OCI-LY7 (cell line): ENCODE results near the gene TMTC2. TPM values are rescaled to one million over a fixed set of nuclear protein-coding genes. Genes with fewer than 3 reads are reported as not detected.

Experiments
- BruUV-seq: library from RNA; stranded (reverse); fragments of 400-500 nt; replicated peaks from 2 replicates; lab custom pipeline; 2021; lab: Mats Ljungman, UMichigan
- CTCF ChIA-PET: fragments of 300-600 bp; sonication (Branson Sonifier 250); formaldehyde crosslinking; loops from one replicate; lab custom pipeline; 2022; ENCODE audit warnings: antibody characterized with exemption; ENCODE audit not compliant: unreplicated experiment; lab: Charles Lee
- POLR2A ChIA-PET: fragments of 300-600 bp; sonication (Branson Sonifier 250); formaldehyde crosslinking; loops from one replicate; lab custom pipeline; 2022; ENCODE audit warnings: antibody characterized with exemption; lab: Charles Lee
- DNase-seq: peaks from one replicate; pipeline ENCODE4 v3.0.0-alpha.2; 2015; ENCODE audit warnings: low spot score
- H2AFZ ChIP-seq: fragments of 200-600 bp; sonication (generic), shearing (Covaris generic); 2 replicates; pipeline ENCODE4 v1.6.1; 2014; ENCODE audit warnings: mild to moderate bottlenecking, antibody characterized with exemption, low read length, moderate library complexity
- H3K27ac ChIP-seq: fragments of 200-600 bp; sonication (generic); 2 replicates; pipeline ENCODE4 v1.5.1; 2014; ENCODE audit warnings: mixed run types, low read depth, mild to moderate bottlenecking, moderate library complexity, low read length, inconsistent platforms; ENCODE audit not compliant: poor library complexity, severe bottlenecking
- H3K36me3 ChIP-seq: fragments of 200-600 bp; sonication (generic); 2 replicates; pipeline ENCODE4 v1.6.1; 2014; ENCODE audit warnings: mild to moderate bottlenecking, antibody characterized with exemption, low read length, moderate library complexity, mixed read lengths; ENCODE audit not compliant: insufficient read depth
- H3K4me1 ChIP-seq: fragments of 200-600 bp; sonication (generic); 2 replicates; pipeline ENCODE4 v1.5.1; 2014; ENCODE audit warnings: mild to moderate bottlenecking, low read length; ENCODE audit not compliant: insufficient read depth, poor library complexity, severe bottlenecking
- H3K4me2 ChIP-seq: fragments of 200-600 bp; sonication (generic); 2 replicates; pipeline ENCODE4 v1.6.1; 2014; ENCODE audit warnings: mild to moderate bottlenecking, low read length
- H3K4me3 ChIP-seq: fragments of 200-600 bp; sonication (generic); 2 replicates; pipeline ENCODE4 v1.5.1; 2014; ENCODE audit warnings: mild to moderate bottlenecking, low read depth, low read length; ENCODE audit not compliant: poor library complexity, severe bottlenecking
- H3K79me2 ChIP-seq: fragments of 200-600 bp; sonication (generic); 2 replicates; pipeline ENCODE4 v1.6.1; 2016; ENCODE audit warnings: low read depth, mild to moderate bottlenecking, low read length, moderate library complexity, mixed read lengths; ENCODE audit not compliant: insufficient read depth
- H3K9me2 ChIP-seq: fragments of 200-600 bp; sonication (generic); 2 replicates; pipeline ENCODE4 v1.6.1; 2016; ENCODE audit warnings: mild to moderate bottlenecking, low read length, mixed read lengths; ENCODE audit not compliant: insufficient read depth
- H3K9me3 ChIP-seq: fragments of 200-600 bp; sonication (generic); 2 replicates; pipeline ENCODE4 v1.6.1; 2014; ENCODE audit warnings: mild to moderate bottlenecking, mixed run types, low read length, mixed read lengths
- H4K20me1 ChIP-seq: fragments of 200-600 bp; sonication (generic); 2 replicates; pipeline ENCODE4 v1.6.1; 2014; ENCODE audit warnings: mild to moderate bottlenecking, antibody characterized with exemption, low read length, moderate library complexity, mixed read lengths; ENCODE audit not compliant: insufficient read depth
- EZH2phosphoT487 ChIP-seq: fragments of 200-600 bp; sonication (generic); IDR thresholded peaks from 2 replicates; pipeline ENCODE4 v1.6.1; 2018; ENCODE audit warnings: low read depth, borderline replicate concordance, mild to moderate bottlenecking, mixed run types, antibody characterized with exemption, low read length, moderate library complexity, mixed read lengths
- intact Hi-C: fragments of 100-400 bp; cut with micrococcal nuclease; formaldehyde crosslinking; loops from one replicate; pipeline ENCODE4 v1.10.0; 2022; ENCODE audit not compliant: unreplicated experiment
- total RNA-seq, 2 experiments: library from RNA; depleted of rRNA in 1 of 2; stranded (reverse); fragments of >200 nt in 1 of 2; shearing (Covaris generic) in 1 of 2; gene quantifications; 2 replicates each; pipeline ENCODE4 v1.2.3, GENCODE V29; 2014 to 2022
- TF ChIP-seq, protein P1 (sequence below): fragments of 200-600 bp; sonication (generic); conservative IDR thresholded peaks from 2 replicates; pipeline ENCODE4 v1.5.1; 2014; ENCODE audit warnings: mild to moderate bottlenecking, antibody characterized with exemption, low read length, moderate library complexity, mixed read lengths

The TMTC2 gene
- total RNA-seq, 2 experiments from 2014 or later, result 5.6 to 8.1 TPM

DNA sequence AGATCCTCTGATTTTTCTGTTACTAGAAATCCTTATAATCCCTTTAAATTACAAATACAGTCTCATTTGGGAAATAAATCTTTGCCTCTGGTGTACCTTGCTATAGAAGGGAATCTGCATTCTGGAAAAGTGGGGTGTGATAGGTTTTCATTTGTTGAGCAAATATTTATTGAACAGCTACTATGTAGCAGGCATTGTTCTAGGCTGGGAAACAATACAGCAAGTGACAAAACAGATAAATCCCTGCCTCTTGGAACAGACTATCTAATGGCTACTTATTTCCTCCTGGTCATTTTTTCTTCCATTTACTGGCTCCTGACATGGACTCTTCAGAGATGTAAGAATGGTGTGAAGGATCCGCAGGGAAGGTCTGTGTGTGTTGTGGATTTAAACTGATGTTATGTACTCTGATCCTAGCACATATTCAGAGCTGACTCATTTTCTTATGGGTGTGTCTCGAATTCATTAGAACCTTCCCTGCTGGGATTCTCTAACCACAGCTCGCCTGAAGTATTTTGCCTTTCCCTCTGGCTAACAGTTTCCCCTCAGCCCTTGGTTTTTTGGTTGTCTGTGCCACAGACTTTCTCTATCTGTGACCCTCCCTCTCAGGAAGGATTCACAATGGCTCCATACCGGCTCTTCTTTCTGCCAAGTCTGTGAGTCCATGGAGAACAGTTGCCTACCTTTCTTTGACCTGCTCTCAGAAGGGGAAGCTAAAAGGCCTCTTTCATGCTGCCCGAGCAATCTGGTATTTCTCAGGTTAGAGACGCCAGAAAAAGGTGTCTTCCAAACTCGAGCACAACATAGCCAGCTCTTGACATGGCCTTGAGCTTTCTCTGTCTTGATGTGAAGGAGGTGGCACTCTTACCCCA lies 53.7 kb downstream of the TMTC2 start:
- Histone ChIP-seq H3K36me3 (no peaks in the 10 kb centered on the region), H3K4me3 (no peak overlapping the region), H3K9me3 (no peaks in the 10 kb centered on the region), H3K4me1 (no peaks in the 10 kb centered on the region), H2AFZ (no peak overlapping the region), H3K4me2 (no peak overlapping the region), H4K20me1 (no peaks in the 10 kb centered on the region), H3K79me2 (no peaks in the 10 kb centered on the region), H3K9me2 (no peaks in the 10 kb centered on the region), H3K27ac (no peak overlapping the region)
- TF ChIP-seq EZH2phosphoT487, result no peak
- TF ChIP-seq, protein P1, sequence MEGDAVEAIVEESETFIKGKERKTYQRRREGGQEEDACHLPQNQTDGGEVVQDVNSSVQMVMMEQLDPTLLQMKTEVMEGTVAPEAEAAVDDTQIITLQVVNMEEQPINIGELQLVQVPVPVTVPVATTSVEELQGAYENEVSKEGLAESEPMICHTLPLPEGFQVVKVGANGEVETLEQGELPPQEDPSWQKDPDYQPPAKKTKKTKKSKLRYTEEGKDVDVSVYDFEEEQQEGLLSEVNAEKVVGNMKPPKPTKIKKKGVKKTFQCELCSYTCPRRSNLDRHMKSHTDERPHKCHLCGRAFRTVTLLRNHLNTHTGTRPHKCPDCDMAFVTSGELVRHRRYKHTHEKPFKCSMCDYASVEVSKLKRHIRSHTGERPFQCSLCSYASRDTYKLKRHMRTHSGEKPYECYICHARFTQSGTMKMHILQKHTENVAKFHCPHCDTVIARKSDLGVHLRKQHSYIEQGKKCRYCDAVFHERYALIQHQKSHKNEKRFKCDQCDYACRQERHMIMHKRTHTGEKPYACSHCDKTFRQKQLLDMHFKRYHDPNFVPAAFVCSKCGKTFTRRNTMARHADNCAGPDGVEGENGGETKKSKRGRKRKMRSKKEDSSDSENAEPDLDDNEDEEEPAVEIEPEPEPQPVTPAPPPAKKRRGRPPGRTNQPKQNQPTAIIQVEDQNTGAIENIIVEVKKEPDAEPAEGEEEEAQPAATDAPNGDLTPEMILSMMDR, result no peak
- BruUV-seq, result no TSS peak
- no peak for DNase-seq
- intact Hi-C loops, result no loop called here
- CTCF ChIA-PET, result no interaction called here
- POLR2A ChIA-PET, result interaction anchor here (1.0 kb wide), 1 partner anchor 9 kb away, joined by 3 read pairs; no protein-coding TSS in a partner anchor

- POLR2A ChIA-PET, result interaction anchor here (0.5 to 1.5 kb wide), 4 partner anchors 9 to 169 kb away, joined by 3 to 7 read pairs (median 3); no protein-coding TSS in a partner anchor
- Histone ChIP-seq H3K4me1 (no peaks in the 10 kb centered on the region), H4K20me1 (no peaks in the 10 kb centered on the region), H3K4me3 (no peak overlapping the region), H3K27ac (no peak overlapping the region), H3K4me2 (no peak overlapping the region), H3K9me2 (no peaks in the 10 kb centered on the region), H2AFZ (no peak overlapping the region), H3K79me2 (no peaks in the 10 kb centered on the region), H3K9me3 (no peaks in the 10 kb centered on the region), H3K36me3 (no peaks in the 10 kb centered on the region)
- TF ChIP-seq, protein P1, result no peak
- no peak for TF ChIP-seq EZH2phosphoT487
- intact Hi-C loops, result no loop called here
- CTCF ChIA-PET, result no interaction called here
- no peak for DNase-seq
- no TSS peak for BruUV-seq
Measured at GRCh38 chr12:82745063-82745674, 58.5 kb downstream of the TMTC2 start.
